GM13976 (cell line): ENCODE data around the gene LYRM9.

Experiments
- DNase-seq: peaks from one replicate; pipeline ENCODE4 v3.0.0; 2012; ENCODE audit warnings: low spot score
- in situ Hi-C: fragments of 300-500 bp; cut with MboI; formaldehyde crosslinking; loops from one replicate; pipeline ENCODE4 v1.12.0; 2022; ENCODE audit warnings: low sequenced_read_pairs, mixed read lengths, inconsistent platforms; ENCODE audit not compliant: unreplicated experiment
- TF ChIP-seq, protein P1 (sequence below): IDR thresholded peaks from 2 replicates; pipeline ENCODE4 v1.5.1; 2012; ENCODE audit warnings: borderline replicate concordance, mild to moderate bottlenecking; ENCODE audit not compliant: insufficient read depth; ENCODE audit errors: extremely low read depth, missing control alignments, control extremely low read depth

LYRM9 gene

GRCh38 chr17:27937025-27937546, 43.9 kb upstream of the LYRM9 start:
- in situ Hi-C loops, result no loop called here
- TF ChIP-seq, protein P1, sequence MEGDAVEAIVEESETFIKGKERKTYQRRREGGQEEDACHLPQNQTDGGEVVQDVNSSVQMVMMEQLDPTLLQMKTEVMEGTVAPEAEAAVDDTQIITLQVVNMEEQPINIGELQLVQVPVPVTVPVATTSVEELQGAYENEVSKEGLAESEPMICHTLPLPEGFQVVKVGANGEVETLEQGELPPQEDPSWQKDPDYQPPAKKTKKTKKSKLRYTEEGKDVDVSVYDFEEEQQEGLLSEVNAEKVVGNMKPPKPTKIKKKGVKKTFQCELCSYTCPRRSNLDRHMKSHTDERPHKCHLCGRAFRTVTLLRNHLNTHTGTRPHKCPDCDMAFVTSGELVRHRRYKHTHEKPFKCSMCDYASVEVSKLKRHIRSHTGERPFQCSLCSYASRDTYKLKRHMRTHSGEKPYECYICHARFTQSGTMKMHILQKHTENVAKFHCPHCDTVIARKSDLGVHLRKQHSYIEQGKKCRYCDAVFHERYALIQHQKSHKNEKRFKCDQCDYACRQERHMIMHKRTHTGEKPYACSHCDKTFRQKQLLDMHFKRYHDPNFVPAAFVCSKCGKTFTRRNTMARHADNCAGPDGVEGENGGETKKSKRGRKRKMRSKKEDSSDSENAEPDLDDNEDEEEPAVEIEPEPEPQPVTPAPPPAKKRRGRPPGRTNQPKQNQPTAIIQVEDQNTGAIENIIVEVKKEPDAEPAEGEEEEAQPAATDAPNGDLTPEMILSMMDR, result no peak
- no peak for DNase-seq

- TF ChIP-seq, protein P1, result no peak
- DNase-seq, result no peak
- in situ Hi-C loops, result no loop called here
These were observed 36.8 kb upstream of the LYRM9 start for GRCh38 chr17:27930000-27930399.

DNA sequence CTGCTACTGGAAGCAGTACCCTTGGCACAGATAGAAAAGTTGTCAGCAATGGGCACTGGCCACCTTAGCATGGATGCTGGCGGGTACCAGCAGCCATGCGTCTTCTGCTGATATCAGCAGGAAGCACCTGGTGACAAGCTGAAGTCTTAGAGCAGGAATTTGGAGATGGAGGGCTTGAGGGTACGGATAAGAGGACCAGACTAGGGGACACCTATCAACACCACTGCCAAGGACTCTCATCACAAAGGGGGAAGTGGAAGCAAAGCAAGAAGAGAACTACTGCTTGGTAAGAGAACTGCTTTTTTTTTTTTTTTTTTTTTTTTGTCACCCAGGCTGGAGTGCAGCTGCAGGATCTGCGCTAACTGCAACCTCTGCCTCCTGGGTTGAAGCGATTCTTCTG, 35.4 kb upstream of the LYRM9 start:
- TF ChIP-seq, protein P1, result no peak
- in situ Hi-C loops, result no loop called here
- DNase-seq, result no peak

- in situ Hi-C loops, result no loop called here
- no peak for DNase-seq
- TF ChIP-seq, protein P1, result no peak
These were observed 34.6 kb upstream of the LYRM9 start for GRCh38 chr17:27927781-27928180.

GRCh38 chr17:27921599-27921998, 28.4 kb upstream of the LYRM9 start:
- DNase-seq, result no peak
- TF ChIP-seq, protein P1, result no peak
- in situ Hi-C loops, result no loop called here

DNA sequence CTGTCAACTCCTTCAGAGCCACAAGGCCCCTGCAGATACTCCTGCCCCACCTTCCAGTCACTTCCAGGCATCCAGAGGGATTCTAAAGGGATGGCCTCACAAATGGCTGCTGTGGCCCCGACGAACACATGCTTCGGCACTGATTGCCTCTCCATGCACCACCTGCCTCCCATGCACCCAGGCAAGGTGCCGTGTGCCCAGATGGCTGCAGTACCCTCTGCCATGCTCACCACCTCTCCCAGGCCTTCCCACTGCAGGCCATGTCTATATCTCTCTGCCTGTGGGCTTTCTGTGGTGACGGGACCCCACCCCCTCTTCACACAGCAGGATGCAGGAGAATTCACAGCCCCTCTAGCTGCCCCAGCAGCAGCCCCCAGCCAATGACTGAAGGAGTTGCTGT, 27.9 kb upstream of the LYRM9 start:
- no peak for DNase-seq
- in situ Hi-C loops, result no loop called here
- TF ChIP-seq, protein P1, result no peak

DNA sequence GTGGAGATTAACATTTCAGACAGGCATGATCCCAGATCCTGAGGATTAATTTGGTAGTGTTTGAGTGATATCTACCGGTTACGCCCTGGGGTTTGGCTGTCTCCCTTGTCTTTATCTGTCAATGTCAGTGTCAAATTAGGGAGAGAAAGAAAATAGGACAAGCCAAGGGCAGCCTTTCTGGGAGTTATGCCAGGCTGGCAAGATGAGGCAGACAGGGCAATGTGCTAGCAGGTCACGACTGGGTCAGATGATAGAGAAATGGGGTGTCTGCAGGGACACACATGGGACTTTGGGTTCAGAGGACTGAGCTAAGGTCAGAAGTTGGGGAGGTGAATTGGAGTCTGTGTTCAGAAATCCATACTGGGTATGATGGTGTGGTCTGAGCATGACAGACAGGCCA, 27.4 kb upstream of the LYRM9 start:
- TF ChIP-seq, protein P1, result no peak
- in situ Hi-C loops, result no loop called here
- no peak for DNase-seq
